ENCODE results near the gene KRT8.

KRT8 gene

DNA sequence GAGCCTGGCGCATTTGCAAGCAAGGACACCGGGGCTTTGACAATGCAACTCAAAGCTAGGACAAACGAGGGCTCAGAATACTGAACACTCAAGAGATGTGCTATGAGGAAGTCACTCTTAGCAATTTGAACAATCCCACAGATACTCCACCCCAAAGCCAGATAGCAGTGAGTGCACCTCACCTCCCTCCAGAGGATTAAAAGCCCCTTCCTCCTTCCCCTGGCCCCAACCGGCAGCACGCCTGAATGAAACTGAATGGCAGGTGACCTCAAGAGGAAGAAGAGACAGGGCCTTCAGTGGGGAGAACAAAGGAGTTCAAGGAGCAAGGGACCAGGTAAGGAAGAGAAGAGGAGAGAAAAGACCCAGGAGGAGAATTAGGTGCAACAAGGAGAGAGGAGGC lies 54.2 kb downstream of the KRT8 start:
- DNase-seq (ENCODE audit: extremely low spot score): no peak
- ChIA-PET POLR2A (no interaction called here), CTCF (interaction anchor here (1.8 kb wide), 1 partner anchor 20 kb away, joined by 5 read pairs; no protein-coding TSS in a partner anchor)
- TF ChIP-seq, protein P1, sequence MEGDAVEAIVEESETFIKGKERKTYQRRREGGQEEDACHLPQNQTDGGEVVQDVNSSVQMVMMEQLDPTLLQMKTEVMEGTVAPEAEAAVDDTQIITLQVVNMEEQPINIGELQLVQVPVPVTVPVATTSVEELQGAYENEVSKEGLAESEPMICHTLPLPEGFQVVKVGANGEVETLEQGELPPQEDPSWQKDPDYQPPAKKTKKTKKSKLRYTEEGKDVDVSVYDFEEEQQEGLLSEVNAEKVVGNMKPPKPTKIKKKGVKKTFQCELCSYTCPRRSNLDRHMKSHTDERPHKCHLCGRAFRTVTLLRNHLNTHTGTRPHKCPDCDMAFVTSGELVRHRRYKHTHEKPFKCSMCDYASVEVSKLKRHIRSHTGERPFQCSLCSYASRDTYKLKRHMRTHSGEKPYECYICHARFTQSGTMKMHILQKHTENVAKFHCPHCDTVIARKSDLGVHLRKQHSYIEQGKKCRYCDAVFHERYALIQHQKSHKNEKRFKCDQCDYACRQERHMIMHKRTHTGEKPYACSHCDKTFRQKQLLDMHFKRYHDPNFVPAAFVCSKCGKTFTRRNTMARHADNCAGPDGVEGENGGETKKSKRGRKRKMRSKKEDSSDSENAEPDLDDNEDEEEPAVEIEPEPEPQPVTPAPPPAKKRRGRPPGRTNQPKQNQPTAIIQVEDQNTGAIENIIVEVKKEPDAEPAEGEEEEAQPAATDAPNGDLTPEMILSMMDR (IDR thresholded peaks at IDR 0.05; ENCODE audit: control extremely low read depth, extremely low read depth, low read depth, missing control alignments): no peak

DNA sequence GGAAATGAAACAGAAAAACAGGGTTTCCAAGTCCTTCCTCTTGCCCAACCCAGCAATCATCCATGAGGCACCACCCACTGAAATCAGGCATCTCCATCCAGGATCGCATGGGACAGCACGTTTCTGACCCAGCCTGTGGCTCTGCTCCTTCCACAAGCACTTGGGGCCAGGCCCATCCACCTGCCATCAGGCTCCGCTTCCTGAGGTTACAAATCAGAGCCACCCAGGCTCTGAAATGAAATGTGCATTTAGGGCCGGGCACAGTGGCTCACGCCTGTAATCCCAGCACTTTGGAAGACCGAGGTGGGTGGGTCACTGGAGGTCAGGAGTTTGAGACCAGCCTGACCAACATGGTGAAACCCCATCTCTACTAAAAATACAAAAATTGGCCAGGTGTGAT lies 55.4 kb downstream of the KRT8 start:
- ChIA-PET POLR2A (no interaction called here), CTCF (interaction anchor here (1.8 kb wide), 1 partner anchor 21 kb away, joined by 5 read pairs; no protein-coding TSS in a partner anchor)
- TF ChIP-seq, protein P1 (IDR thresholded peaks at IDR 0.05; ENCODE audit: control extremely low read depth, extremely low read depth, low read depth, missing control alignments): no peak

DNA sequence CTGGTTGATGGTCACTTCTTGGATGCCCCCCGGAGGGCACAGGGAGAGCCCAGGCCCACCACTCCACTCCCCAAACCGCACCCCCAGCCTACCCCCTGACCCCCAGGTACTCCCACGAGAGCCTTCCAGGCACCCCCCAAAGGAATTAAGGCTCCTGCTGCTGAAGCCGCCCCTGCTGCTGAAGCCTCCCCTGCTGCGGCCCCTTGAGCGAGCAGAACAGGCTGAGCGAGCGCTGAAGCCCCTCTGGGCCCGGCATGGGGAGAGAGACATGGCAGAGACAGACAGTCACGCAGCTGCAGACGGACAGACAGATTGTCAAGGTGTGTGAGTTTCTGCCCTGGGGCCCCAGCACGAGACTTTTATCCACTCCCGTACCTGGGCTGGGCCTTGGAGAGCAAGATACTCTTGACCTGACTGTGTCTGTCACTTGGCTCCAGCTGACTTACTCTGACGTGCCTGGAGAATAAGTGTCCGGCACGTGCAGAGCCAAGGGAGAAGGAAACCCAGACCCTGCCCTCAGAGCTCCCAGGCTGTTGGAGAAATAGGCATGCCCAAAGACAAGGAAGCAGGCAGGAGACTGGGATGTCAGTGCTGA lies 56.1 kb downstream of the KRT8 start, which contains the start of gene KRT78:
Gene KRT78 (minus strand): TSS at position 334 of the 595 bp plus-strand sequence. CDS start 64 bp downstream, at position 270.
- CTCF ChIA-PET: interaction anchor here (1.8 kb wide), 1 partner anchor 22 kb away, joined by 5 read pairs; no protein-coding TSS in a partner anchor
- no peak for DNase-seq (ENCODE audit: extremely low spot score)
- POLR2A ChIA-PET: no interaction called here
- TF ChIP-seq, protein P1 (IDR thresholded peaks at IDR 0.05; ENCODE audit: control extremely low read depth, extremely low read depth, low read depth, missing control alignments): no peak

More for the DNA sequence above, 55.4 kb downstream of the KRT8 start:
- DNase-seq (ENCODE audit: extremely low spot score): no peak

DNA sequence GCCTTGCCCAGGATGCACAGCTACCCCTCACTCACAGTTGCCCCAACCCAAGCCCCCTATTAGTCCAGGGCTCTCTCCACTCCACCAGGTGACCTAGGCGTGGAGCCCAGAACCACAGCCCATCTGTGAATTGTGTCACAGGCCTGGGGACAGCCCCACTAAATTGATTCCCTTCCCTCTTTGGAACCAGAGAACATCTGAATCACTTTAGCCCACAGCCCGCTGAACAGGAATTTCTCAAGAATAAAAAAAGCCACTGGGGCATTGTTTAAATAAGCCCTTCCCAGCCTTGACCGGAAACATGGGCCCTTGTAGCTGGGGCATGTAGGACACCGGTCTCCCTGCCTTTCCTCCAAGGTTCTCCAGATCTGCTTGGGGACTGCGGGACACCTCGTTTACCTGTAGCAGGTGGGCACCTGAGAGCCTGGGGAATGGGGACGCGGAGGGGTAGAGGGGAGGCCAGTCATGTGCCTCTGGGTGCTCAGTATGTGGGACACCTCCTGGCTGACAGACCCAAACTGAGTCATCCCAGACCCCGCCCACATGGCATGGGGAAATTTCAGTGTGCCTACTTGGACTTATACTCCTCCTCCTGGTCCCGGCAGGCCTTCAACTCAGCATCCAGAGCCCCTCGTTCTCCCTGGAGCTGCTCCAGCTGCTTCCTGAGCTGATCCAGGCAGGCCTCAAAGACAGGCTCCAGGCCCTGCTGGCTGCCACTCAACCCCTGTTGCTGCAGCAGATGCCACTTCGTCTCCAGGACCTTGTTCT lies 57.4 kb downstream of the KRT8 start:
- TF ChIP-seq, protein P1 (IDR thresholded peaks at IDR 0.05; ENCODE audit: control extremely low read depth, extremely low read depth, low read depth, missing control alignments): no peak
- POLR2A ChIA-PET: no interaction called here
- DNase-seq (ENCODE audit: extremely low spot score): no peak
- CTCF ChIA-PET: no interaction called here

Measured in GM10248 (cell line).